ENCODE results near the gene CCDC85B.
"Not testable (repeated sequence)": the region's sequence is repeated elsewhere in the genome, so short reads cannot be mapped to it uniquely, and the experiment has no call there.

Gene CCDC85B

GRCh38 chr11:65883786-65884715, 6.4 kb upstream of the CCDC85B start:
- Histone ChIP-seq H3K9ac (ENCODE audit: low read length) (no peak overlapping the region), H3K36me3 (ENCODE audit: control insufficient read depth, insufficient read depth, low read length) (peaks cover 53% of the 10 kb centered on the region), H3K9me3 (ENCODE audit: control insufficient read depth, insufficient read depth, low read depth, low read length) (no peaks in the 10 kb centered on the region), H3K4me1 (ENCODE audit: control insufficient read depth, insufficient read depth, low read length) (peaks cover 6% of the 10 kb centered on the region), H3K27ac (ENCODE audit: low read depth, low read length) (no peak overlapping the region), H3K4me3 (ENCODE audit: low read depth, low read length) (no peak overlapping the region), H3K27me3 (ENCODE audit: control insufficient read depth, insufficient read depth, low read length) (peaks cover 1% of the 10 kb centered on the region; the same call in 1 of the 2 replicates)

- H3K4me3 ChIP-seq (ENCODE audit: low read depth, low read length): no peak overlapping the region
- no peak overlapping the region for H3K27ac ChIP-seq (ENCODE audit: low read depth, low read length)
- no peak overlapping the region for H3K9ac ChIP-seq (ENCODE audit: low read length)
- H3K27me3 ChIP-seq (ENCODE audit: control insufficient read depth, insufficient read depth, low read length): peaks cover 8% of the 10 kb centered on the region
- peaks cover 9% of the 10 kb centered on the region for H3K4me1 ChIP-seq (ENCODE audit: control insufficient read depth, insufficient read depth, low read length)
- H3K36me3 ChIP-seq (ENCODE audit: control insufficient read depth, insufficient read depth, low read length): peaks cover 53% of the 10 kb centered on the region
- no peaks in the 10 kb centered on the region for H3K9me3 ChIP-seq (ENCODE audit: control insufficient read depth, insufficient read depth, low read depth, low read length)
Observed at GRCh38 chr11:65884716-65885092, 5.8 kb upstream of the CCDC85B start.

GRCh38 chr11:65885231-65885630, 5.2 kb upstream of the CCDC85B start:
- H3K36me3 ChIP-seq (ENCODE audit: control insufficient read depth, insufficient read depth, low read length): peaks cover 53% of the 10 kb centered on the region
- no peak overlapping the region for H3K27ac ChIP-seq (ENCODE audit: low read depth, low read length)
- H3K9me3 ChIP-seq (ENCODE audit: control insufficient read depth, insufficient read depth, low read depth, low read length): no peaks in the 10 kb centered on the region
- H3K27me3 ChIP-seq (ENCODE audit: control insufficient read depth, insufficient read depth, low read length): peaks cover 13% of the 10 kb centered on the region
- peaks cover 15% of the 10 kb centered on the region for H3K4me1 ChIP-seq (ENCODE audit: control insufficient read depth, insufficient read depth, low read length)
- H3K4me3 ChIP-seq (ENCODE audit: low read depth, low read length): no peak overlapping the region
- H3K9ac ChIP-seq (ENCODE audit: low read length): no peak overlapping the region

GRCh38 chr11:65885808-65886536, 4.5 kb upstream of the CCDC85B start:
- Histone ChIP-seq H3K9ac (ENCODE audit: low read length) (no peak overlapping the region), H3K36me3 (ENCODE audit: control insufficient read depth, insufficient read depth, low read length) (peaks cover 53% of the 10 kb centered on the region), H3K27me3 (ENCODE audit: control insufficient read depth, insufficient read depth, low read length) (peaks cover 14% of the 10 kb centered on the region), H3K27ac (ENCODE audit: low read depth, low read length) (no peak overlapping the region), H3K9me3 (ENCODE audit: control insufficient read depth, insufficient read depth, low read depth, low read length) (no peaks in the 10 kb centered on the region), H3K4me1 (ENCODE audit: control insufficient read depth, insufficient read depth, low read length) (peaks cover 15% of the 10 kb centered on the region), H3K4me3 (ENCODE audit: low read depth, low read length) (no peak overlapping the region)

- Histone ChIP-seq H3K36me3 (ENCODE audit: control insufficient read depth, insufficient read depth, low read length) (peaks cover 48% of the 10 kb centered on the region), H3K9me3 (ENCODE audit: control insufficient read depth, insufficient read depth, low read depth, low read length) (no peaks in the 10 kb centered on the region), H3K27ac (ENCODE audit: low read depth, low read length) (no peak overlapping the region), H3K9ac (ENCODE audit: low read length) (peak overlapping the region; percentile 63), H3K4me3 (ENCODE audit: low read depth, low read length) (peak overlapping the region; percentile 94), H3K4me1 (ENCODE audit: control insufficient read depth, insufficient read depth, low read length) (peaks cover 19% of the 10 kb centered on the region), H3K27me3 (ENCODE audit: control insufficient read depth, insufficient read depth, low read length) (peaks cover 14% of the 10 kb centered on the region)
Observed at GRCh38 chr11:65886826-65887722, 3.4 kb upstream of the CCDC85B start.

GRCh38 chr11:65887723-65888162, 2.7 kb upstream of the CCDC85B start:
- no peaks in the 10 kb centered on the region for H3K9me3 ChIP-seq (ENCODE audit: control insufficient read depth, insufficient read depth, low read depth, low read length)
- peaks cover 41% of the 10 kb centered on the region for H3K36me3 ChIP-seq (ENCODE audit: control insufficient read depth, insufficient read depth, low read length)
- peaks cover 14% of the 10 kb centered on the region for H3K27me3 ChIP-seq (ENCODE audit: control insufficient read depth, insufficient read depth, low read length)
- no peak overlapping the region for H3K27ac ChIP-seq (ENCODE audit: low read depth, low read length)
- peak overlapping the region; percentile 63 for H3K9ac ChIP-seq (ENCODE audit: low read length)
- H3K4me3 ChIP-seq (ENCODE audit: low read depth, low read length): peak overlapping the region; percentile 94
- peaks cover 22% of the 10 kb centered on the region for H3K4me1 ChIP-seq (ENCODE audit: control insufficient read depth, insufficient read depth, low read length)

- Histone ChIP-seq H3K9me3 (ENCODE audit: control insufficient read depth, insufficient read depth, low read depth, low read length) (no peaks in the 10 kb centered on the region), H3K4me1 (ENCODE audit: control insufficient read depth, insufficient read depth, low read length) (peaks cover 22% of the 10 kb centered on the region), H3K4me3 (ENCODE audit: low read depth, low read length) (peak within 1 kb of the TSS; percentile 94), H3K36me3 (ENCODE audit: control insufficient read depth, insufficient read depth, low read length) (peaks cover 36% of the 10 kb centered on the region), H3K9ac (ENCODE audit: low read length) (peak within 1 kb of the TSS; percentile 63), H3K27ac (ENCODE audit: low read depth, low read length) (peak within 1 kb of the TSS; percentile 26; the same call in 1 of the 2 replicates), H3K27me3 (ENCODE audit: control insufficient read depth, insufficient read depth, low read length) (peaks cover 14% of the 10 kb centered on the region)
Observed at GRCh38 chr11:65888163-65888814, 2.2 kb upstream of the CCDC85B start, which contains the start of gene FIBP. FIBP (minus strand) TSS chr11:65888471; CDS start chr11:65888418, 53 bp downstream.

- peak overlapping the region; percentile 94 for H3K4me3 ChIP-seq (ENCODE audit: low read depth, low read length)
- peak overlapping the region; percentile 86 for H3K9ac ChIP-seq (ENCODE audit: low read length)
- H3K9me3 ChIP-seq (ENCODE audit: control insufficient read depth, insufficient read depth, low read depth, low read length): no peaks in the 10 kb centered on the region
- H3K4me1 ChIP-seq (ENCODE audit: control insufficient read depth, insufficient read depth, low read length): peaks cover 32% of the 10 kb centered on the region
- peak overlapping the region; percentile 73; the same call in 1 of the 2 replicates for H3K27ac ChIP-seq (ENCODE audit: low read depth, low read length)
- H3K36me3 ChIP-seq (ENCODE audit: control insufficient read depth, insufficient read depth, low read length): peaks cover 19% of the 10 kb centered on the region
- H3K27me3 ChIP-seq (ENCODE audit: control insufficient read depth, insufficient read depth, low read length): peaks cover 14% of the 10 kb centered on the region
Observed at GRCh38 chr11:65891219-65892136, 1.0 kb downstream of the CCDC85B start.

- Histone ChIP-seq H3K4me1 (ENCODE audit: control insufficient read depth, insufficient read depth, low read length) (peaks cover 32% of the 10 kb centered on the region), H3K9ac (ENCODE audit: low read length) (peak overlapping the region; percentile 86), H3K36me3 (ENCODE audit: control insufficient read depth, insufficient read depth, low read length) (peaks cover 19% of the 10 kb centered on the region), H3K4me3 (ENCODE audit: low read depth, low read length) (peak overlapping the region; percentile 94), H3K27me3 (ENCODE audit: control insufficient read depth, insufficient read depth, low read length) (peaks cover 14% of the 10 kb centered on the region)
- H3K9me3 ChIP-seq (ENCODE audit: control insufficient read depth, insufficient read depth, low read depth, low read length); H3K27ac ChIP-seq (ENCODE audit: low read depth, low read length): not testable (repeated sequence)
Observed at GRCh38 chr11:65892137-65892540, 1.7 kb downstream of the CCDC85B start.
